Upper lobe of left lung (tissue), 6 donors: ENCODE data around the gene VWA5B2. TPM values are rescaled to one million over a fixed set of nuclear protein-coding genes. Genes with fewer than 3 reads are reported as not detected.

ENCODE experiments used
- ATAC-seq, 2 donors: fragments of 200-7000 bp; cut with Tn5 transposase; one replicate each; pipeline ENCODE4 v1.9.1; 2022; ENCODE audit warnings: mild to moderate bottlenecking in 2 of 2, moderate library complexity in 2 of 2; ENCODE audit not compliant: low FRiP score in 2 of 2
- DNase-seq, 2 donors: peaks; one replicate each; pipeline ENCODE4 v3.0.0-alpha.2; 2019 to 2020
- H3K27ac ChIP-seq, 4 donors: fragments of 200-600 bp; sonication (generic); one replicate each; pipeline ENCODE4 v1.5.1; 2016 to 2019
- H3K27me3 ChIP-seq, 4 donors: fragments of 200-600 bp; sonication (generic); one replicate each; pipeline ENCODE4 v1.5.1; 2017 to 2019
- H3K36me3 ChIP-seq, 4 donors: fragments of 200-600 bp; sonication (generic); one replicate each; pipeline ENCODE4 v1.5.1; 2016 to 2019
- H3K4me1 ChIP-seq, 4 donors: fragments of 200-600 bp; sonication (generic); one replicate each; pipeline ENCODE4 v1.5.1; 2018 to 2019
- H3K4me3 ChIP-seq, 4 donors: fragments of 200-600 bp; sonication (generic); one replicate each; pipeline ENCODE4 v1.5.1; 2017 to 2019; ENCODE audit warnings: mild to moderate bottlenecking in 2 of 4, moderate library complexity in 1 of 4
- H3K9me3 ChIP-seq, 4 donors: fragments of 200-600 bp; sonication (generic); one replicate each; pipeline ENCODE4 v1.5.1; 2018 to 2019
- CTCF ChIP-seq, 6 experiments: fragments of 450-650 bp in 4 of 6; fragments of 200-600 bp in 2 of 6; sonication (generic) in 2 of 6; IDR thresholded peaks; one replicate each; pipeline ENCODE4 v1.5.1; 2016 to 2019; ENCODE audit warnings: antibody characterized with exemption in 6 of 6
- EP300 ChIP-seq, 4 donors: sonication (generic); formaldehyde crosslinking; IDR thresholded peaks; one replicate each; pipeline ENCODE4 v1.5.1; 2017; ENCODE audit warnings: antibody characterized with exemption in 4 of 4, control low read depth in 2 of 4
- POLR2A ChIP-seq, 4 donors: fragments of 450-650 bp; IDR thresholded peaks; one replicate each; pipeline ENCODE4 v1.5.1; 2016 to 2017; ENCODE audit warnings: antibody characterized with exemption in 4 of 4, mild to moderate bottlenecking in 2 of 4
- POLR2AphosphoS5 ChIP-seq, 2 donors: sonication (generic); formaldehyde crosslinking; IDR thresholded peaks; one replicate each; pipeline ENCODE4 v1.5.1; 2017; ENCODE audit warnings: antibody characterized with exemption in 2 of 2
- WGBS, 2 donors: methylation state at CpG; one replicate each; pipeline ENCODE4 v1.1.5; 2017 to 2018; 5-methylcytosine and 5-hydroxymethylcytosine counted together
- total RNA-seq, 6 donors: library from RNA; depleted of rRNA in 4 of 6; stranded (reverse); fragments of >200 nt in 4 of 6; gene quantifications; one replicate each; pipeline versions ENCODE4 v1.1.0 to v1.2.1, GENCODE V29; 2016 to 2021
- donor health status: DM: no; HTN: no; CAD: no; lungs with moderate emphysema.
- donor health status: DM: no; HTN: yes; CAD: no; lungs with severe emphysema.

VWA5B2 gene
- total RNA-seq, 6 donors from 2014 or later: 0.17 to 1.2 (median 0.51) TPM; not detected in 1

GRCh38 chr3:184188080-184188479, 41.3 kb upstream of the VWA5B2 start:
- ATAC-seq: no peak
- WGBS, 2 donors: 90 to 95% methylated on average over 17 of the region's 17 CpGs
- Histone ChIP-seq H3K9me3 (no peaks in the 10 kb centered on the region), H3K27ac (no peak overlapping the region), H3K27me3 (no peaks in the 10 kb centered on the region), H3K4me3 (no peak overlapping the region), H3K36me3 (peaks cover 39 to 71% (median 63%) of the 10 kb centered on the region in 4 donors), H3K4me1 (peaks cover 16 to 28% (median 20%) of the 10 kb centered on the region in 4 donors)
- DNase-seq: no peak
- no peak for TF ChIP-seq POLR2A (IDR thresholded peaks at IDR 0.05)
- no peak for TF ChIP-seq EP300 (IDR thresholded peaks at IDR 0.05)
- no peak for TF ChIP-seq POLR2AphosphoS5 (IDR thresholded peaks at IDR 0.05)
- no peak for TF ChIP-seq CTCF (IDR thresholded peaks at IDR 0.05)

- DNase-seq (no peak), ATAC-seq (no peak)
- TF ChIP-seq POLR2AphosphoS5 (IDR thresholded peaks at IDR 0.05) (no peak), POLR2A (IDR thresholded peaks at IDR 0.05) (no peak)
- Histone ChIP-seq H3K4me1 (peaks cover 16 to 28% (median 20%) of the 10 kb centered on the region in 4 donors), H3K9me3 (no peaks in the 10 kb centered on the region), H3K4me3 (no peak overlapping the region), H3K36me3 (peaks cover 40 to 71% (median 64%) of the 10 kb centered on the region in 4 donors), H3K27ac (no peak overlapping the region), H3K27me3 (no peaks in the 10 kb centered on the region)
- WGBS, 2 donors: 93 to 100% methylated on average over 5 to 13 of the region's 13 CpGs
Measured at GRCh38 chr3:184189421-184189820, 40.0 kb upstream of the VWA5B2 start.

- 95% methylated on average over 9 to 10 of the region's 10 CpGs for WGBS, 2 donors
- ATAC-seq (no peak), DNase-seq (no peak)
- no peak for TF ChIP-seq POLR2A (IDR thresholded peaks at IDR 0.05)
- no peak for TF ChIP-seq POLR2AphosphoS5 (IDR thresholded peaks at IDR 0.05)
- no peak for TF ChIP-seq EP300 (IDR thresholded peaks at IDR 0.05)
- TF ChIP-seq CTCF (IDR thresholded peaks at IDR 0.05): no peak
- Histone ChIP-seq H3K27me3 (no peaks in the 10 kb centered on the region), H3K27ac (no peak overlapping the region), H3K4me3 (no peak overlapping the region), H3K36me3 (peaks cover 43 to 89% (median 78%) of the 10 kb centered on the region in 4 donors), H3K4me1 (peaks cover 0 to 8% (median under 1%) of the 10 kb centered on the region in 4 donors), H3K9me3 (no peaks in the 10 kb centered on the region)
Measured at GRCh38 chr3:184192889-184193288, 36.5 kb upstream of the VWA5B2 start.

- WGBS, 2 donors: 87 to 89% methylated on average over 8 to 9 of the region's 9 CpGs
- ATAC-seq: no peak
- H3K36me3 ChIP-seq: peaks cover 43 to 77% (median 67%) of the 10 kb centered on the region in 4 donors
- H3K27me3 ChIP-seq: no peaks in the 10 kb centered on the region
- H3K27ac ChIP-seq: no peak overlapping the region
- TF ChIP-seq EP300 (IDR thresholded peaks at IDR 0.05) (no peak), POLR2AphosphoS5 (IDR thresholded peaks at IDR 0.05) (no peak)
- H3K4me3 ChIP-seq: no peak overlapping the region
- no peak for DNase-seq
- H3K9me3 ChIP-seq: no peaks in the 10 kb centered on the region
- H3K4me1 ChIP-seq: no peaks in the 10 kb centered on the region
Measured at GRCh38 chr3:184193991-184194539, 35.3 kb upstream of the VWA5B2 start.

GRCh38 chr3:184196536-184196935, 32.8 kb upstream of the VWA5B2 start:
- Histone ChIP-seq H3K9me3 (no peaks in the 10 kb centered on the region), H3K4me3 (no peak overlapping the region), H3K27me3 (no peaks in the 10 kb centered on the region), H3K4me1 (no peaks in the 10 kb centered on the region), H3K36me3 (peaks cover 25 to 52% (median 45%) of the 10 kb centered on the region in 4 donors), H3K27ac (no peak overlapping the region)
- ATAC-seq: no peak
- no peak for DNase-seq
- 96% methylated on average over 4 to 6 of the region's 6 CpGs for WGBS, 2 donors
- no peak for TF ChIP-seq POLR2A (IDR thresholded peaks at IDR 0.05)
- no peak for TF ChIP-seq CTCF (IDR thresholded peaks at IDR 0.05)
- no peak for TF ChIP-seq POLR2AphosphoS5 (IDR thresholded peaks at IDR 0.05)
- TF ChIP-seq EP300 (IDR thresholded peaks at IDR 0.05): no peak

- TF ChIP-seq CTCF (IDR thresholded peaks at IDR 0.05) (no peak), POLR2AphosphoS5 (IDR thresholded peaks at IDR 0.05) (no peak), POLR2A (IDR thresholded peaks at IDR 0.05) (no peak), EP300 (IDR thresholded peaks at IDR 0.05) (no peak)
- no peaks in the 10 kb centered on the region for H3K4me1 ChIP-seq
- H3K9me3 ChIP-seq: no peaks in the 10 kb centered on the region
- H3K36me3 ChIP-seq: peaks cover 9 to 32% (median 25%) of the 10 kb centered on the region in 4 donors
- DNase-seq (no peak), ATAC-seq (no peak)
- H3K27ac ChIP-seq: no peak overlapping the region
- no peak overlapping the region for H3K4me3 ChIP-seq
- no peaks in the 10 kb centered on the region for H3K27me3 ChIP-seq
- WGBS, 2 donors: 73 to 90% methylated on average over 4 to 9 of the region's 9 CpGs
Measured at GRCh38 chr3:184198509-184198908, 30.9 kb upstream of the VWA5B2 start.
